GM18511 (cell line): ENCODE results near the gene MYBPC1.
A peak's percentile ranks its signal among the peaks of the same experiment; 100 is the strongest.

Experiments used
- ATAC-seq: cut with Tn5 transposase; IDR thresholded peaks from one replicate; pipeline ENCODE4 v1.9.1; 2021; ENCODE audit warnings: mild to moderate bottlenecking, moderate library complexity; ENCODE audit not compliant: unreplicated experiment

Gene MYBPC1

GRCh38 chr12:101598483-101598882, 3.7 kb downstream of the MYBPC1 start:
- no peak for ATAC-seq

DNA sequence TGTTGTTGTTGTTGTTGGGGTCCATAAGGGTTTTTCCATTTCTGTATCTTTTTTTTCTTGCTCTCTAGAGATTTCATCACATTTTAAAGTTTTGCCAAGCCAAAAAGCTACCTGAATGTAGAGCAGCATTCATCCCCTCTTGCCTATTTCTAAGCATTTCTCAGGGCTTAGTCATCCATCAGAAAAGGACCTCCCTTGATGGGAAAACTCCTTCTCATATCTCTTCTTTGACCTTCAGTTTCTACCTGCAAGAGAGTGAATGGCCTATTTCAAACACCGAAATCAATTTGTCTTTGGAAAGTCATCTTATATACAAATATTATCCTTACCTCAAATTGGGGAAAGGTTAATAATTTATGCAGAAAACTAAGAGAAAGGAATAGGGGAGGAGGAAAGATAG, 4.5 kb downstream of the MYBPC1 start:
- ATAC-seq: no peak

DNA sequence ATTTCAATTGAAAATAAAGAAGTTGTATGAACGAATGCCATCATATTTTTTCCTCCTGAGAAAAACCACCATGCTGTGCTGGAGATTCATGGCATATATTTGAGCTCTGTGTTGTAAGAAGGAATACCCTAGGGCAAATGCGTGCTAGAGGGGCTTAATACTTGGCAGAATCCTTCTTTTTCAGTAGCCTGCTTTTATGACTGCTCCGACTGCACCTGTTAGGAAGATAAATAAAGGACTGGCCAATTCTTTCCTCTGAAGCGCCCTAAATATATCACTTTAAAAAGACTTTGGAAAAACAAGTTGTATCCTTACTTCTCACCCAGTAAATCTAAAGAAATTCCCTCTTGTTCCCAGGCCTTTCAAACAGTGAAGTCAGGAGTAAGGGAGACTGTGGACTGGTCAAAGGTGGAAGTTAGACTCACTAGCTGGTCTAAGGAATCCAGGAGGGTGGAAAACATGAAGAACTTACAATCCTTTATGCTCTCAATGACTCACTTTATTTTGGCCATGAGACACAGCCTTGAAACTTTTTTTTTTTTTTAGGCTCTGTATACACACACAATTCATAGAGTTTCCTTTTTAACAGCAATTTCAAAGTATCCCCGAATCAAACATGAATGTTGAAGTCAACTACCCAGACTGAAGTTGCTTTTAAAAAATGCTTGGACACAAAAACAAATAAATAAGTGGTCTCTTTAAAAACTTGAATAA, 5.2 kb downstream of the MYBPC1 start:
- no peak for ATAC-seq

GRCh38 chr12:101604132-101604531, 9.4 kb downstream of the MYBPC1 start:
- no peak for ATAC-seq

DNA sequence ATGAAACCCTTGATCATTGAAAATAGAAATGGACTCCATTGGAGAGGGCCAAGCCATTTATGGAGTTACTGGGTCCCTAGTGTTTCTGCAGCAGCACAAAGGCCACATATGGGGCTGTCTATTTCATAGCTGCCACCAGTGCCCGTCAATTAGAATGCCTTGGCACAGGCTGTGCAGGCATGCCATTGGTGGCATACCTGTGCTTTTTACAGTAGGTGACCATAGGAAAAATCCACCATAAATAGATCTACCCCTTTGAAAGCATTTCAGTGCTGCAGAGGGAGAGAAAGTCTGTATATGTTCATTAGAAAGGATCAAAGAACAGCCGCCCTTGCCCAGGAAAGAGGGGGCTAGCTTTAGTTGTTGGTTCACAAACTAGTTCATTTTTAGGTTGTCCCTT, 13.1 kb downstream of the MYBPC1 start:
- ATAC-seq: no peak

DNA sequence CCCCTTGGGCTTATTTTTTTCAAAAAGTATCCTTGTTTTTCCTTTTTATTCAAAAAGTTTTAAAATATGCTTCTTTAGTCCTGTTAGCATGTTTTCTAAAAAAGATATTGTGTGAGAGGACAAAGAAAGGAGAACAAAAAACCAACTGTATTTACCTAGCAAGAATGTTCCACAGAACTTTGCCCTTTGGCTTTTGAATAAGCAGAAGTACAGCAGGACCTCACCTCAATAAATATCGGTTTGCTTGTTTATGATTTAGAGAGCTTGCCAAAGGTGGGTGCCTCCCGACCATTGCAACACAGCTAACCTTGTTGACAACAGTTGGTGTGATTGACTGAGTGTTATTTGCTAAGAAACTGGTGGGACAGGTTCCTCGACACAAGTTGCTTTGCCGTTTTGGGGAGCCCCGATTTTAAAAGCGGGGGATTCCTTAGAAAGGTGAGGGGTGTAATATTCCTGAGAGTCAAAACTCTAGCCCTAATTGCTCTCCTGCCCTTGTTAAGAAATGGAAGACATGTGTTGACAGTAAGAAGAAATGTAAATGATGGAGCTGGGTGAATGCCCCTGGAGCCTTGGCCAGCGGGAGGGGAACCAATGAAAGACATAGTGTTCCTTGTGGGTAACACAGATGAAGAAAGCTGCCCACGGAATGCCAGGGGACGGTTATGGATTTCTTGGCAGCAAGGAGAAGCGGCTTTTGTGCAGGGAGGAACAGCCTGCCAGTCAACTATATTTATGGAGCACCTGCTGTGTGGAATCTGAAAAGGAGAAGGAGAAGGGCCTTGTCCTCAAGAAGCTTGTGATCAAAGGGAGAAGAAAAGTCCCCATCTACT, 13.7 kb downstream of the MYBPC1 start:
- ATAC-seq: no peak

GRCh38 chr12:101609198-101609597, 14.4 kb downstream of the MYBPC1 start:
- ATAC-seq: no peak

- no peak for ATAC-seq
These were observed 17.6 kb downstream of the MYBPC1 start for GRCh38 chr12:101612160-101612916.

DNA sequence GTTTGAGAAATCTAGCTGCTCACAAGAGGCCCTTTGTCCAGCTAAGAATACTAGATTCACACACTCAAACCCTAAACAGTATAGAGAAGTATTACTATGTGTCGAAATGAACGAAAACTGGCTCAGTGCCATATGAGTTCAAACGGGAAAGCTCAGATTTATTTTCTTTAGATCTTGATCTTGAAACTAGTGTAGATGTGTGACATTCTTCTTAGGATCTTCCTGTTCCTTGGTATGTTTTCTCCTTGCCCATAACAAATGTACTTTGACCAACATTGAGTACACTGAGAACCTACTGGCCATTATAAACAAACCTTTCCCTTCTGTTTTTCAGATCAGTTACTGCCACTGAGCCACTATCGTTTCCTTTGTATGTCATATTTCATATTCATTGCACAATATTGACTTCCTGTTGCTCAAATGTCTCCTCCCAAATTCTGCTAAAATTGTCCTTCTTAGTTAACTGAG, 21.3 kb downstream of the MYBPC1 start:
- no peak for ATAC-seq

GRCh38 chr12:101619026-101619786, 24.4 kb downstream of the MYBPC1 start:
- no peak for ATAC-seq

DNA sequence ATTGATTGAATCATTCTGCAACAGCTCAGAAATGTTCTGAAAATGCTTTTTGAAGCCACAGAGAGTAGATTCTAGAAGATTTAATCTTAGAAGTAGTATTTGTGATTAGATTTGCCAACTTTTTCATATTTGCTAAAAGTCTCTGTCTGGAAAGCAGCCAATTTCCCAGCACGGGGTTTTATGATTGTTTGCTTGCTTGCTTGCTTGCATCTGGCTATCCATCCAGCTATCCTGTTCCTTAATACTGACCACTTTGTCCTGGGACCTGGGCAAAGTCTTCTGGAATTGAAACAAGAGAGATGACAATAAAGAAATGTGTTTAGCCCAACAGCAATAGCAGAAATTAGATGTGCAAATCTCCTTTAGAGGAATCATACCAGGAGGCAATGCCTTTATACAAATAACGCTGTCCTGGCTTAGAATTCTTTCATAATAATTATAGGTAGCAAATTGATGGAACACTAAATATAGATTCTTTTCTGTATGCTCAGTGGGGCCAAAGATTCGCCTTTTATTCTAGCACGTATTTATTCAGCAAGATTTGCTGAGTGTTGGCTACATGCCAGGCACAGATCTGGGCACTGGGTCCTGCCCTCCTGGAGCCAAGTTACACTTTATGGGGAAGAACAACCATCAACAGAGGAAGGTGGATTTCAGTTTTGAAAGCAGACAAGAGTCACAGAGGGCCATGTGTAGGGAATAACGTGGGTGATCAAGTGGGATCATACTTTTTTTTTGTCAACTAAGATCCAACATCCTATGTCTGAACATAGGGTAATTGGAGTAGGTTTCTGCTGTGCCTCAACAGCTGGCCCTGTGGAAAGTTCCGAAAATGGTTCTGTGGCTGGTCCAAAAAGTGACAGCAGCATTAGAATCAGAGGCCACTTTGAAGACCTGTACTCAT, 25.3 kb downstream of the MYBPC1 start:
- ATAC-seq: no peak

DNA sequence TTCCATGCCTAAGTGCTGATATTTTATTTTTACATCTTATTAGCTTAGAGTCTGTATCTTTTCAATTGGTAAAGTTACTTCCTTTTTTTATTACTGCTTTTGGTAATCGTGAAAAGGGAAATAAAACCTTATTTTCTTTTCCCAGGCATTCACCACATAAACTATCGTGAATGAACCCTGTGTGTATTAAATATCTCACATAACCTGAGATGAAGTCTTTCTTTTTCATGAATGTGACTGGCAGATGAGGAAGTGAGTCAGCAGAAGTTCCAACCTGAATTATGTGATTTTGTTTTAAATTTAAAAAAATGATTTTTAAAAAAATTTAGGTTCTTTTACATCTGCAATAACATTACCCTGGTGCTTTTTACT, 26.0 kb downstream of the MYBPC1 start:
- no peak for ATAC-seq

- no peak for ATAC-seq
These were observed 33.9 kb downstream of the MYBPC1 start for GRCh38 chr12:101628676-101629075.

GRCh38 chr12:101634724-101635123, 40.0 kb downstream of the MYBPC1 start:
- peak; percentile 98 for ATAC-seq

GRCh38 chr12:101637936-101638335, 43.2 kb downstream of the MYBPC1 start:
- no peak for ATAC-seq

- no peak for ATAC-seq
These were observed 47.6 kb downstream of the MYBPC1 start for GRCh38 chr12:101642115-101643067.

- no peak for ATAC-seq
These were observed 52.9 kb downstream of the MYBPC1 start for GRCh38 chr12:101647711-101648110.

GRCh38 chr12:101648195-101648594, 53.4 kb downstream of the MYBPC1 start:
- ATAC-seq: no peak
